ENCODE measurements around the gene NXPH4. TPM values are rescaled to one million over a fixed set of nuclear protein-coding genes. Genes with fewer than 3 reads are reported as not detected.

Gene NXPH4
- total and polyA plus RNA-seq, 10 of the 15 experiments (the other 5 are each of a cell fraction or from before 2014, with no cell fraction given), result 0.03 to 0.26 TPM; not detected in 8

DNA sequence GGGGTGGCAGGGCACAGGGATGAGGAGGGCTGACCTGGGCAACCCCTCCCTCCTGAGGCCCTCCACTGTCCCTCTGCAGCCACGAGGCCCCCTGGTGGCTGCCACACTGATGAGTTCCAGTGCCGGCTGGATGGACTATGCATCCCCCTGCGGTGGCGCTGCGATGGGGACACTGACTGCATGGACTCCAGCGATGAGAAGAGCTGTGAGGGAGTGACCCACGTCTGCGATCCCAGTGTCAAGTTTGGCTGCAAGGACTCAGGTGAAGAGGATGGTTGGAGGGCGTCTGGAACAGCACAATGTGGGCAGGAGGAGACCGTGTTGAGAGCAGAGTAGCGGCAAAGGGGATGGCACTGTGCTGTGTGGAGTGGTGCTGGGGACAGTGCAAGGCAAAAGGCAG is 43.5 kb upstream of the NXPH4 start:
- ChIA-PET CTCF (interaction anchor here (0.6 to 5.4 kb wide), 13 partner anchors 13 to 484 kb away, joined by 3 to 66 read pairs (median 6); partner anchors contain the start of gene LRP1), POLR2A (interaction anchor here (1.6 kb wide), 1 partner anchor 13 kb away, joined by 3 read pairs; no protein-coding TSS in a partner anchor), RAD21 (ENCODE audit: unreplicated experiment) (interaction anchor here (1.0 kb wide), 1 partner anchor 45 kb away, joined by 4 read pairs; the partner anchor contains the start of gene LRP1), SMC1A (ENCODE audit: uncharacterized antibody, unreplicated experiment) (interaction anchor here (0.8 to 1.7 kb wide), 3 partner anchors 45 to 51 kb away, joined by 3 to 6 read pairs (median 3); partner anchors contain the start of gene LRP1)
- H3K79me2 ChIP-seq (ENCODE audit: control insufficient read depth, insufficient read depth, low read length), result no peaks in the 10 kb centered on the region
- no peak overlapping the region for H2AFZ ChIP-seq (ENCODE audit: control insufficient read depth, low read depth, low read length)
- ATAC-seq (peak; percentile 78), FAIRE-seq (no peak), DNase-seq (ENCODE audit: low read depth, low spot score) (no peak)
- no TSS peak for BruUV-seq (replicated peaks)
- H3K27me3 ChIP-seq (replicated peaks in 1 of 2; ENCODE audit: control insufficient read depth in 2 of 2, insufficient read depth in 2 of 2, low read length in 1 of 2), result no peaks in the 10 kb centered on the region
- H3K9me3 ChIP-seq (replicated peaks; ENCODE audit: control insufficient read depth, insufficient read depth, low read length), result no peaks in the 10 kb centered on the region
- no peaks in the 10 kb centered on the region; the same call in none of the 2 replicates for H4K20me1 ChIP-seq (ENCODE audit: control insufficient read depth, insufficient read depth)
- no peak overlapping the region for H3K4me2 ChIP-seq (ENCODE audit: control insufficient read depth, insufficient read depth)
- intact Hi-C loops (cut with micrococcal nuclease; ENCODE audit: unreplicated experiment), result loop anchor here (1.0 kb wide), 1 partner anchor 49 kb away; no protein-coding TSS in a partner anchor
- no peak overlapping the region for H3K9ac ChIP-seq (ENCODE audit: control insufficient read depth, insufficient read depth, low read length)
- no peaks in the 10 kb centered on the region for H3K4me1 ChIP-seq (ENCODE audit: control insufficient read depth, insufficient read depth, low read length)
- peak; percentile 51; the same call in 1 of the 2 replicates for TF ChIP-seq SMC3 (IDR thresholded peaks at IDR 0.05; ENCODE audit: borderline replicate concordance, low read length)
- no peak for TF ChIP-seq RAD51 (IDR thresholded peaks at IDR 0.05)
- TF ChIP-seq, protein P1, sequence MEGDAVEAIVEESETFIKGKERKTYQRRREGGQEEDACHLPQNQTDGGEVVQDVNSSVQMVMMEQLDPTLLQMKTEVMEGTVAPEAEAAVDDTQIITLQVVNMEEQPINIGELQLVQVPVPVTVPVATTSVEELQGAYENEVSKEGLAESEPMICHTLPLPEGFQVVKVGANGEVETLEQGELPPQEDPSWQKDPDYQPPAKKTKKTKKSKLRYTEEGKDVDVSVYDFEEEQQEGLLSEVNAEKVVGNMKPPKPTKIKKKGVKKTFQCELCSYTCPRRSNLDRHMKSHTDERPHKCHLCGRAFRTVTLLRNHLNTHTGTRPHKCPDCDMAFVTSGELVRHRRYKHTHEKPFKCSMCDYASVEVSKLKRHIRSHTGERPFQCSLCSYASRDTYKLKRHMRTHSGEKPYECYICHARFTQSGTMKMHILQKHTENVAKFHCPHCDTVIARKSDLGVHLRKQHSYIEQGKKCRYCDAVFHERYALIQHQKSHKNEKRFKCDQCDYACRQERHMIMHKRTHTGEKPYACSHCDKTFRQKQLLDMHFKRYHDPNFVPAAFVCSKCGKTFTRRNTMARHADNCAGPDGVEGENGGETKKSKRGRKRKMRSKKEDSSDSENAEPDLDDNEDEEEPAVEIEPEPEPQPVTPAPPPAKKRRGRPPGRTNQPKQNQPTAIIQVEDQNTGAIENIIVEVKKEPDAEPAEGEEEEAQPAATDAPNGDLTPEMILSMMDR (IDR thresholded peaks at IDR 0.05 in 2 of 3, conservative IDR thresholded peaks at IDR 0.05 in 1 of 3; ENCODE audit: control insufficient read depth in 2 of 3, extremely low read depth in 1 of 3, insufficient read depth in 1 of 3, low read depth in 3 of 3, low read length in 3 of 3), result peak; percentile 53 to 64 (median 57)
- TF ChIP-seq RAD21 (IDR thresholded peaks at IDR 0.05; ENCODE audit: insufficient read depth, low read depth, low read length), result peak; percentile 36; the same call in 1 of the 2 replicates
- no peak for TF ChIP-seq ATF7 (IDR thresholded peaks at IDR 0.05; ENCODE audit: low read depth)
- WGBS (ENCODE audit: insufficient coverage, insufficient replicate concordance, low lambda C conversion rate, missing lambda C conversion rate), result 42% methylated on average over 11 of the region's 11 CpGs
- no peak overlapping the region for H3K4me3 ChIP-seq
- in situ Hi-C loops (cut with MboI), result no loop called here
- no peak overlapping the region for H3K27ac ChIP-seq (ENCODE audit: control insufficient read depth, insufficient read depth)
- H3K36me3 ChIP-seq (ENCODE audit: control insufficient read depth in 2 of 2, insufficient read depth in 2 of 2, low read length in 1 of 2), result no peaks in the 10 kb centered on the region
